Activated CD4-positive, alpha-beta memory T cell treated with anti-CD3 and anti-CD28 coated beads for 36 hours (primary cell): ENCODE data around the gene TPRX2. TPM values are rescaled to one million over a fixed set of nuclear protein-coding genes. Genes with fewer than 3 reads are reported as not detected.
"Not testable (repeated sequence)": the region's sequence is repeated elsewhere in the genome, so short reads cannot be mapped to it uniquely, and the experiment has no call there.

Experiments
- CTCF ChIA-PET: fragments of 350-600 bp; sonication (Branson Sonifier 250); formaldehyde crosslinking; loops from one replicate; lab custom pipeline; 2021; ENCODE audit warnings: antibody characterized with exemption, inconsistent platforms; lab: Charles Lee
- POLR2A ChIA-PET: fragments of 350-600 bp; sonication (Branson Sonifier 250); formaldehyde crosslinking; loops from one replicate; lab custom pipeline; 2021; ENCODE audit warnings: antibody characterized with exemption; lab: Charles Lee
- DNase-seq: peaks from one replicate; pipeline ENCODE4 v3.0.0-alpha.2; 2020
- H3K27ac Mint-ChIP-seq: one replicate; pipeline ENCODE4 v1.8.0; 2021; ENCODE audit warnings: mixed read lengths
- H3K27me3 Mint-ChIP-seq: one replicate; pipeline ENCODE4 v1.8.0; 2021; ENCODE audit warnings: mixed read lengths
- H3K36me3 Mint-ChIP-seq: one replicate; pipeline ENCODE4 v1.8.0; 2021; ENCODE audit warnings: mixed read lengths
- H3K4me1 Mint-ChIP-seq: one replicate; pipeline ENCODE4 v1.8.0; 2021; ENCODE audit warnings: low read depth, mixed read lengths
- H3K4me3 Mint-ChIP-seq: one replicate; pipeline ENCODE4 v1.8.0; 2021; ENCODE audit warnings: mild to moderate bottlenecking, mixed read lengths
- H3K9me3 Mint-ChIP-seq: one replicate; pipeline ENCODE4 v1.8.0; 2021; ENCODE audit warnings: mixed read lengths
- intact Hi-C: fragments of 100-400 bp; cut with micrococcal nuclease; formaldehyde crosslinking; loops from one replicate; pipeline ENCODE4 v1.15.1; 2023
- total RNA-seq, 2 experiments: library from RNA; stranded (reverse); gene quantifications; one replicate each; pipeline ENCODE4 v1.2.3, GENCODE V29; 2021

The TPRX2 gene
- total RNA-seq, 2 experiments from 2014 or later, result not detected

GRCh38 chr19:47865166-47865565 is 6.1 kb downstream of the TPRX2 start:
- no peak for DNase-seq
- no peaks in the 10 kb centered on the region for H3K36me3 Mint-ChIP-seq
- peaks cover 3% of the 10 kb centered on the region for H3K9me3 Mint-ChIP-seq
- peaks cover 9% of the 10 kb centered on the region for H3K27me3 Mint-ChIP-seq
- H3K4me1 Mint-ChIP-seq, result peaks cover 3% of the 10 kb centered on the region
- no peak overlapping the region for H3K4me3 Mint-ChIP-seq
- ChIA-PET POLR2A (no interaction called here), CTCF (interaction anchor here (1.0 to 1.5 kb wide), 4 partner anchors 17 to 50 kb away, joined by 3 to 5 read pairs (median 4); no protein-coding TSS in a partner anchor)
- intact Hi-C loops, result no loop called here
- no peak overlapping the region for H3K27ac Mint-ChIP-seq

GRCh38 chr19:47878906-47879305 is 19.9 kb downstream of the TPRX2 start:
- Mint-ChIP-seq H3K4me3 (no peak overlapping the region), H3K27me3 (peaks cover 10% of the 10 kb centered on the region), H3K4me1 (no peaks in the 10 kb centered on the region), H3K9me3 (peaks cover 2% of the 10 kb centered on the region), H3K36me3 (no peaks in the 10 kb centered on the region), H3K27ac (no peak overlapping the region)
- POLR2A ChIA-PET, result no interaction called here
- CTCF ChIA-PET, result interaction anchor here (1.0 to 1.8 kb wide), 2 partner anchors 10 to 15 kb away, joined by 3 to 10 read pairs; no protein-coding TSS in a partner anchor
- intact Hi-C loops, result no loop called here
- no peak for DNase-seq

GRCh38 chr19:47879385-47879784 is 20.4 kb downstream of the TPRX2 start:
- CTCF ChIA-PET, result interaction anchor here (1.0 kb wide), 1 partner anchor 16 kb away, joined by 3 read pairs; no protein-coding TSS in a partner anchor
- H3K27ac Mint-ChIP-seq, DNase-seq, POLR2A ChIA-PET, intact Hi-C loops, H3K36me3 Mint-ChIP-seq, H3K9me3 Mint-ChIP-seq, H3K4me1 Mint-ChIP-seq, H3K4me3 Mint-ChIP-seq: not testable (repeated sequence)
- H3K27me3 Mint-ChIP-seq, result peaks cover 10% of the 10 kb centered on the region

- H3K27ac Mint-ChIP-seq, result no peak overlapping the region
- ChIA-PET CTCF (no interaction called here), POLR2A (no interaction called here)
Observed at GRCh38 chr19:47881757-47882156, 22.7 kb downstream of the TPRX2 start.

DNA sequence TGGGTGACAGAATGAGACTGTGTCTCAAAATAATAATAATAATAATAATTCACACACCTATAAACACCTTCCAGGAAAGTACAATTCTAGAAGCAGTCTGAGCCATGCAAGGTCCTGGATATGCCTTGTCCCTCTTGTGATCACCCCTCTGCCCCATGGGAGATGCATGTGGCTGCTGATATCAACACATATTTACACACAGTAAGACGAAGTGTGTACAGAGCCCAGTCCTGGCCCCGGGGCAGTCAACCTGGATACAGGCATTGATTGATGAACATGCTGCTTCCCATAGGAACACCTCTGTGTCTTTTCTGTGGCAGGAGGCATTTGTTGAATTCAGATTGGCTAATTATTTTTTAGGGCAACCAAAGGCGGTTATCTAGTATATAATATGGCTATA is 23.9 kb downstream of the TPRX2 start:
- Mint-ChIP-seq H3K36me3 (no peaks in the 10 kb centered on the region), H3K9me3 (peaks cover 2% of the 10 kb centered on the region), H3K27ac (no peak overlapping the region), H3K4me3 (no peak overlapping the region), H3K4me1 (no peaks in the 10 kb centered on the region), H3K27me3 (peaks cover 18% of the 10 kb centered on the region)
- no peak for DNase-seq
- intact Hi-C loops, result no loop called here
- CTCF ChIA-PET, result no interaction called here
- POLR2A ChIA-PET, result no interaction called here

More at GRCh38 chr19:47881757-47882156, 22.7 kb downstream of the TPRX2 start:
- Mint-ChIP-seq H3K36me3 (no peaks in the 10 kb centered on the region), H3K9me3 (peaks cover 2% of the 10 kb centered on the region), H3K27me3 (peaks cover 18% of the 10 kb centered on the region), H3K4me3 (no peak overlapping the region), H3K4me1 (no peaks in the 10 kb centered on the region)
- DNase-seq, result no peak
- intact Hi-C loops, result no loop called here

GRCh38 chr19:47885067-47885463 is 26.0 kb downstream of the TPRX2 start:
- Mint-ChIP-seq H3K27ac (no peak overlapping the region), H3K36me3 (no peaks in the 10 kb centered on the region), H3K4me3 (no peak overlapping the region), H3K4me1 (no peaks in the 10 kb centered on the region), H3K27me3 (peaks cover 14% of the 10 kb centered on the region), H3K9me3 (no peaks in the 10 kb centered on the region)
- DNase-seq, result no peak
- intact Hi-C loops, result no loop called here
- CTCF ChIA-PET, result no interaction called here
- POLR2A ChIA-PET, result no interaction called here

- intact Hi-C loops, result no loop called here
- Mint-ChIP-seq H3K27ac (no peak within 1 kb of the TSS), H3K27me3 (peaks cover 14% of the 10 kb centered on the region), H3K36me3 (no peaks in the 10 kb centered on the region), H3K4me1 (no peaks in the 10 kb centered on the region), H3K9me3 (no peaks in the 10 kb centered on the region), H3K4me3 (no peak within 1 kb of the TSS)
- POLR2A ChIA-PET, result no interaction called here
- DNase-seq, result no peak
- CTCF ChIA-PET, result interaction anchor here (1.1 kb wide), 1 partner anchor 17 kb away, joined by 8 read pairs; no protein-coding TSS in a partner anchor
Observed at GRCh38 chr19:47886010-47886559, 27.1 kb downstream of the TPRX2 start, which contains the start of gene SULT2A1. SULT2A1 (minus strand) TSS chr19:47886315; CDS start chr19:47886257, 58 bp downstream.

- Mint-ChIP-seq H3K27ac (no peak overlapping the region), H3K4me3 (no peak overlapping the region), H3K4me1 (no peaks in the 10 kb centered on the region), H3K36me3 (no peaks in the 10 kb centered on the region), H3K9me3 (peaks cover 3% of the 10 kb centered on the region), H3K27me3 (peaks cover 6% of the 10 kb centered on the region)
- no peak for DNase-seq
- intact Hi-C loops, result no loop called here
- CTCF ChIA-PET, result interaction anchor here (1.1 to 1.8 kb wide), 2 partner anchors 15 to 22 kb away, joined by 3 to 10 read pairs; no protein-coding TSS in a partner anchor
- POLR2A ChIA-PET, result no interaction called here
Observed at GRCh38 chr19:47890865-47891621, 32.0 kb downstream of the TPRX2 start.

DNA sequence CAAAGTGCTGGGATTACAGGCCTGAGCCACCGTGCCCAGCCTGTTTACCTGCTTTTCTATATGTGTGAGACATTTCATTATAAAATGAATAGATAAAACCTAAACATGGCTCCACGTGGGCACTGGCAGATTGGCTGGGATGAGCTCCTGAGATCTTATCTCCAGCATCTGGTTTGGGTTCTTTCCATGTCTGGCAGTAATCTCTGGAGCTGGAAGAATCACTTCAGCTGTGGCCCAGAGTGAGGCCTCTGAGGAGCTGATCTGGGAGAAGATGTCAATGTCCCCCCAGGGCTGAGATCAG is 32.5 kb downstream of the TPRX2 start:
- DNase-seq, result no peak
- ChIA-PET CTCF (interaction anchor here (1.1 to 1.8 kb wide), 2 partner anchors 15 to 22 kb away, joined by 3 to 10 read pairs; no protein-coding TSS in a partner anchor), POLR2A (no interaction called here)
- H3K27ac Mint-ChIP-seq, result no peak overlapping the region
- peaks cover 3% of the 10 kb centered on the region for H3K27me3 Mint-ChIP-seq
- H3K4me1 Mint-ChIP-seq, result no peaks in the 10 kb centered on the region
- H3K36me3 Mint-ChIP-seq, result no peaks in the 10 kb centered on the region
- no peak overlapping the region for H3K4me3 Mint-ChIP-seq
- peaks cover 6% of the 10 kb centered on the region for H3K9me3 Mint-ChIP-seq
- intact Hi-C loops, result no loop called here

DNA sequence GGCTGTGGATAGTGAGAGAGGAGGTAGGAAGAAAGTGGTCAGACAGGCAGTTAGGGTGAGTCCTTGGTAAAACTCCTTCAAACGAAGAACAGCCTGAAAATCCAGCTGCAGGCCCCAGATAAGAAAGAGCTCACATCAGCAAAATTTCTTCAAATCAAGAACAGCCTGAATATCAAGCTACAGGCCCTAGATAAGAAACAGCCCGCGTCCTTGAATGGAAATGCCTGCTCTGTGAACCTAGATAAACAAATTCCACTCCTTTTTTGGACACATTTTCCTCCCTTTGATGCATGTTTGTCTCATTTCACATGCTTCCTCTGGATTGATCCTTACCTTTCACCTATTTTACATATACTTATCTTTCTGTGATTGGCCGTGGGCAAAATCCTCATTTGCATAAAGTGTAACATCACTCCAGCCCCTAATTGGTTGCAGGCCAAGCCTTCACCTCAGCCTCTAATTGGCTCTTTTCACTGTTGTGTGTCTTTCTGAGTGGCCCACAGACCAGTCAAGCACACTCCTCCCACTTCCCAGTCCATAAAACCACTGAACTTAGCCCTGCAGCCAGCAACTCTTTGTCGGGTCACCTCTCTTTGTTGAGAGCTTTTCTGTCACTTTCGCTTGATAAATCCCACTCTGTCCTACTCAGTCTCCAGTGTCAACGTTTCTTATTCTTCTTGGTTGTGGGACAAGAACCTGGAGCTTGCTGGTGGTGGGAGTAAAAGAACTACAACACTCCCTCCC is 33.1 kb downstream of the TPRX2 start:
- Mint-ChIP-seq H3K27ac (no peak overlapping the region), H3K4me1 (no peaks in the 10 kb centered on the region), H3K4me3 (no peak overlapping the region), H3K27me3 (peaks cover 3% of the 10 kb centered on the region), H3K9me3 (peaks cover 6% of the 10 kb centered on the region), H3K36me3 (no peaks in the 10 kb centered on the region)
- CTCF ChIA-PET, result interaction anchor here (1.1 to 1.8 kb wide), 2 partner anchors 16 to 23 kb away, joined by 3 to 10 read pairs; no protein-coding TSS in a partner anchor
- intact Hi-C loops, result no loop called here
- POLR2A ChIA-PET, result no interaction called here
- no peak for DNase-seq

GRCh38 chr19:47895165-47895782 is 36.2 kb downstream of the TPRX2 start:
- Mint-ChIP-seq H3K36me3 (no peaks in the 10 kb centered on the region), H3K9me3 (peaks cover 6% of the 10 kb centered on the region), H3K27me3 (peaks cover 5% of the 10 kb centered on the region), H3K4me3 (no peak overlapping the region), H3K27ac (no peak overlapping the region), H3K4me1 (no peaks in the 10 kb centered on the region)
- intact Hi-C loops, result no loop called here
- ChIA-PET POLR2A (no interaction called here), CTCF (no interaction called here)
- no peak for DNase-seq

GRCh38 chr19:47896019-47896418 is 37.0 kb downstream of the TPRX2 start:
- POLR2A ChIA-PET, result no interaction called here
- peaks cover 5% of the 10 kb centered on the region for H3K27me3 Mint-ChIP-seq
- CTCF ChIA-PET, result no interaction called here
- no peaks in the 10 kb centered on the region for H3K36me3 Mint-ChIP-seq
- H3K4me1 Mint-ChIP-seq, result no peaks in the 10 kb centered on the region
- no peak overlapping the region for H3K27ac Mint-ChIP-seq
- intact Hi-C loops, result no loop called here
- DNase-seq, result no peak
- no peak overlapping the region for H3K4me3 Mint-ChIP-seq
- peaks cover 6% of the 10 kb centered on the region for H3K9me3 Mint-ChIP-seq
